Measurements from ENCODE around the gene PRSS33.

DNA sequence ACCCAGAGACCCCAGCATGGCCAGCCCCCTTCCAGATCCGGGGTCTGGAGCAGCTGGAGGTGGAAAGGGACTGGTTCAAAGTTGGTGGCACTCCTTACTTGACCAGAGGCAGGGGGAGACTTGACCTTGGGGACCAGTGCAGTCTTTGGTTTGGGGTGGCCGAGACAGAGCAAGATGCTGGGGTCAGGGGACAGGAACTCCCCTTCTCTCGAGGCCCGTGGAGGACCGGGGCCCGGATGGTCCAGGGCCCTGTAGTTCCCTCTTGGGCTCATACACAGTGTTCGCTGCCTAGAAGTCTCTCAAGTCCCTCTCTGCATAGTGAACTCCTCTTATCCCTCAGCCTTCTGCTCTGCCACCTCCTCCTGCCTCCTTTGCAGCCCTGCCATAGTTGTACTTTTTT, 601 bp upstream of the PRSS33 start:
- TF ChIP-seq POLR2A (IDR thresholded peaks at IDR 0.05; ENCODE audit: low read length), result no peak
- TF ChIP-seq GATA1 (IDR thresholded peaks at IDR 0.05; ENCODE audit: low read depth, low read length), result no peak

Measured in erythroblast (primary cell).